Measurements from ENCODE around the gene UVRAG.

DNA sequence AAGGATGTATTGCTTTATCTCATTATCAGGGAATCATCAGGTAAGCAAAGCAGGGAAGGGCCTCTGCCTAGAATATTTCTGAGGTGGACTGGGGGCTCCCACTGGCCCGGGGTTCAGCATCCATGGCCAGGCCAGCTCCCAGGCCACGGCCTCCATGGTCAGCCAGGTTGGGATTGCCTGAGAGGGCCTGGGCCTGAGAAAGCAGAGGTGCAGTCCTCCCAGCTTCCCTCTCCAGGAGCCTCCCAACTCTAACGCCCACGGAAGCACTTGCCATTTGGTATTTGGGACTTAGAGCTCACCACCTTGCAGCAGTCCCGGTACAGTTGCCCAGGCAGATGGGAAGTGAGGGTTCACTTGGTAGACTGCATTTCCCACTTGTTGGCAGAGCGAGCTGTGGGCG, 33.7 kb upstream of the UVRAG start:
- no peak for TF ChIP-seq EP300 (IDR thresholded peaks at IDR 0.05)
- TF ChIP-seq, protein P1, sequence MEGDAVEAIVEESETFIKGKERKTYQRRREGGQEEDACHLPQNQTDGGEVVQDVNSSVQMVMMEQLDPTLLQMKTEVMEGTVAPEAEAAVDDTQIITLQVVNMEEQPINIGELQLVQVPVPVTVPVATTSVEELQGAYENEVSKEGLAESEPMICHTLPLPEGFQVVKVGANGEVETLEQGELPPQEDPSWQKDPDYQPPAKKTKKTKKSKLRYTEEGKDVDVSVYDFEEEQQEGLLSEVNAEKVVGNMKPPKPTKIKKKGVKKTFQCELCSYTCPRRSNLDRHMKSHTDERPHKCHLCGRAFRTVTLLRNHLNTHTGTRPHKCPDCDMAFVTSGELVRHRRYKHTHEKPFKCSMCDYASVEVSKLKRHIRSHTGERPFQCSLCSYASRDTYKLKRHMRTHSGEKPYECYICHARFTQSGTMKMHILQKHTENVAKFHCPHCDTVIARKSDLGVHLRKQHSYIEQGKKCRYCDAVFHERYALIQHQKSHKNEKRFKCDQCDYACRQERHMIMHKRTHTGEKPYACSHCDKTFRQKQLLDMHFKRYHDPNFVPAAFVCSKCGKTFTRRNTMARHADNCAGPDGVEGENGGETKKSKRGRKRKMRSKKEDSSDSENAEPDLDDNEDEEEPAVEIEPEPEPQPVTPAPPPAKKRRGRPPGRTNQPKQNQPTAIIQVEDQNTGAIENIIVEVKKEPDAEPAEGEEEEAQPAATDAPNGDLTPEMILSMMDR (IDR thresholded peaks at IDR 0.05): no peak
- no peak for TF ChIP-seq POLR2A (IDR thresholded peaks at IDR 0.05)

All from tibial nerve (tissue), 4 donors.